Omental fat pad (tissue), 4 donors: ENCODE data around the gene RNASET2. TPM values are rescaled to one million over a fixed set of nuclear protein-coding genes. Genes with fewer than 3 reads are reported as not detected.

ENCODE experiments used
- ATAC-seq: fragments of 150-250 bp; one replicate; pipeline ENCODE4 v1.9.1; 2016; ENCODE audit warnings: mild to moderate bottlenecking, moderate library complexity; ENCODE audit not compliant: low FRiP score
- DNase-seq: peaks from one replicate; pipeline ENCODE4 v3.0.0-alpha.2; 2019; ENCODE audit warnings: low spot score
- CTCF ChIP-seq, 3 donors: fragments of 450-650 bp; IDR thresholded peaks; one replicate each; pipeline ENCODE4 v1.5.1; 2016 to 2017; ENCODE audit warnings: antibody characterized with exemption in 3 of 3, mild to moderate bottlenecking in 3 of 3, moderate library complexity in 2 of 3
- total RNA-seq, 4 donors: library from RNA; depleted of rRNA; stranded (reverse); fragments of >200 nt; gene quantifications; one replicate each; pipeline ENCODE4 v1.1.0, GENCODE V29; 2016

RNASET2 gene
- total RNA-seq, 4 donors from 2014 or later, result 68.4 to 129 (median 84.4) TPM

GRCh38 chr6:166906376-166907044 lies 49.8 kb downstream of the RNASET2 start:
- DNase-seq, result no peak
- TF ChIP-seq CTCF (IDR thresholded peaks at IDR 0.05), result no peak
- no peak for ATAC-seq

DNA sequence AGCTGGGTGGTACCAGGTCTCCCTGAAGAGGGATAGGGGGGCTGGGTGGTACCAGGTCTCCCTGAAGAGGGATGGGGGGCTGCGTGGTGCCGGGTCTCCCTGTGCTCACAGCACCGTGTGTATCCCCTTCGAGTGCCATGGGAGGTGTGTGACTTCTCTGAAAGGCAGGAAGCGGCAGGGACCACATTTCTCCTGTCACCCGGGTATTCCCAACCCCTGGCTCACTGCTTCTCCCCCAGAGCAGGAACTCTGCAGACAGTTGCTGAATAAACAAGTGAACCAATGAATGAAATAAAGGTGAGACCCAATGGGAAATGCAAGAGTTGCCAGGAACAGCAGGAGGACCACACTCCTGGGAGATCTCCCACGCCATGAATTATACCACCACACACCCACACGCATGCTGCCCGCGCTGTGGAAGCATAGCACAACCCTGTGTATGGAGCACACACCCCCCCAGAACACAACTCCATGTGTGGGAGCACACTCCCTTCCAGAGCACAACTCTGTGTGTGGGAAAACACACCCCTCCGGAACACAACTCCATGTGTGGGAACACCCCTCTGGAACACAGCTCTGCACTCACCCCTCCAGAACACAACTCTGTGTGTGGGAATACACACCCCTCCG lies 50.7 kb downstream of the RNASET2 start:
- ATAC-seq (no peak), DNase-seq (no peak)
- no peak for TF ChIP-seq CTCF (IDR thresholded peaks at IDR 0.05)

DNA sequence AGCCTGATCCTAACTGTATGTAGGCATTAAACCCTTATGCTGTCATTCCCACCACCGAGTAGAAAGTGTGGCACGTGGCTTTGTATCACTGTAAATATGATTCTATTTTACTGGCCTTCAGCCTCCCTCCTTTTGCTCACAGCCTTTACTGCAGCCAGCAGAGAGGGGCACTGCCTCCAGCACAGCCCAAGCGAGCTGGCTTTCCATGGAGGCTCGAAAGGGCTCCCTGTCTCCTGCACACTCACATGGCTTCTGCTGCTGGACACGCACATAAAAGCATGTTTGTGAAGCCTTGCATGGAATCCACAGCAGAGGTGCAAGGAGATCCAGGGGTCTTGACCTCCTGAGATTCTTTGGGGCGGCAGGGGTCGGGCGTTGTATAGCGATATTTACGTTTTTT lies 51.3 kb downstream of the RNASET2 start:
- DNase-seq, result no peak
- no peak for TF ChIP-seq CTCF (IDR thresholded peaks at IDR 0.05)
- no peak for ATAC-seq

DNA sequence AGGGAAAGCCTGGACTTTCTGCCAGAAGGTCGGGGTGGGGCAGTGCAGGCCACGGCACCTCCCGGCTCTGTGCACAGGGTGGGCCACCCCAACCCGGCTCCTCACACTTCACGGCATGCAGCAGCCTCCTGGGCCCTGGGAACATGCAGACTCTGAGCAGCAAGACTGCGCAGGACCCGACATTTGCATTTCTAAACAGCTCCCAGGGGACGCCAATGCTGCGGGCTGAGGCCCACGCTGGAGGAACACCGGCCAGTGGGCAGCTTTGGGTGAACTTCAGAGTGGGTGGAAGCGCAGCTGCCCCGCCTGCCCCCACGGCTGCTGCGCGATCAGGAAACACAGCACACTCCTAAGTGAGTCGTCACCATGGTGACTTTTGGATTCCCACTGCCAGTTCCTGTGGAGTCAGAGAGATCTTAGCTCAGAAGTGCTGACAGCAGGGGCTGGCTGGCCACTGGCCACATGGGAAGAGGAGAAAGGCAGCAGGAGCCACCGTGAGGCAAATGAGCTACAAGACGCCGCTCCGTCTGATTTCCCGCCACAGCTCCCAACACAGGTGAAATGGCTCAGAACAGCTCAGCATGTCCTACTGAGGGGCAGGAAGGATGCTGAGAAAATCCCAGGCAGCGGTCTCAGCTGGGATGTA lies 52.1 kb downstream of the RNASET2 start:
- DNase-seq (no peak), ATAC-seq (no peak)
- TF ChIP-seq CTCF (IDR thresholded peaks at IDR 0.05), result no peak

DNA sequence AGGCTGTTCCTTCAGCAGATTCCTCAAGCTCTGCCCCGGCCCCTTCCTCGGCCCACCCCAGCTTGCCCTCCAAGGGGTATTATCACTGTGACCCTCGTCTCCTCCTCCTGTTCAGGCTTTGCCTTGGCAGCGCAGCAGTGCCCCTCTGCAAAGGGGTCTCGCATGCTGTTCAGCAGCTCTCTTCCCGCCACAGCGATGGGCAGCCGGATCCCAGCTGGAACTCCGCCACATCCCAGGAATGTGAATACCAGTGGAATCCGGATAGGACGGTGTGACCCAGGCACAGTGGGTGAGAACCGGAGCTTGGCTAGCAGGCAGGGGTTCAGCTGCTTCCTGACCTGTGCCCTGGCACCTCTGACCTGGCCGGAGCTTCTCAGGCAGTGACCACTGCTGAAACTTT lies 52.9 kb downstream of the RNASET2 start:
- DNase-seq, result no peak
- no peak for ATAC-seq

DNA sequence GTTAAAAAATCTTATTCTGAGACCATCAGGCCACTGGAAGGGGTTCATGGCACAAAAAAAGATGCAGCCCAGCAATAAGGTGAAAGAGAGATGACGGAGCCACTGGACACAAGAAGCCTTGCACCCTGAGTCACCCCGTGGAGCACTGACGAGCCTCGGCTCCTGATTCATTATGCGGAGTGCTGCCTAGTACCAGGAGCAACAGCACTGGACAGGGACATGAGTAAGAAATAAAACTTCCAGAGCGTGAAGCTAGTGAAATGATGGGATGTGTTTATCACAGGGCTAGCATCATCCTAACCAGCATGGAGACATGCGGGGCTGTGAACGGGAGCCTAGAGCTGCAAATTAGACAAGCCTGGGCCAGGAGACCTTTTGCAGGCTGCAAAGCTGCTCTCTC lies 53.3 kb downstream of the RNASET2 start:
- ATAC-seq (no peak), DNase-seq (no peak)
- no peak for TF ChIP-seq CTCF (IDR thresholded peaks at IDR 0.05)

More for the DNA sequence above, 52.9 kb downstream of the RNASET2 start:
- TF ChIP-seq CTCF (IDR thresholded peaks at IDR 0.05), result no peak
